ENCODE results near the gene ADARB2. TPM values are rescaled to one million over a fixed set of nuclear protein-coding genes. Genes with fewer than 3 reads are reported as not detected.

The ADARB2 gene
- total and polyA plus RNA-seq, 3 donors from 2014 or later: 8.5 to 13.0 (median 10.4) TPM

- Histone ChIP-seq H3K4me3 (no peak overlapping the region), H3K9me3 (no peaks in the 10 kb centered on the region), H3K27ac (no peak overlapping the region), H3K4me1 (no peaks in the 10 kb centered on the region), H3K27me3 (no peaks in the 10 kb centered on the region), H3K36me3 (ENCODE audit: low read depth, missing control alignments) (no peaks in the 10 kb centered on the region)
- DNase-seq: no peak
- 35 to 62% methylated on average over 18 to 22 of the region's 22 CpGs for WGBS, 2 donors
- intact Hi-C loops (cut with DNase I; ENCODE audit: low total_unique reads): no loop called here
- TF ChIP-seq POLR2A (IDR thresholded peaks at IDR 0.05) (no peak), CTCF (IDR thresholded peaks at IDR 0.05) (no peak)
Observed at GRCh38 chr10:1169981-1170866, 567.1 kb downstream of the ADARB2 start.

- intact Hi-C loops (cut with DNase I; ENCODE audit: low total_unique reads): no loop called here
- 81 to 86% methylated on average over 21 to 23 of the region's 23 CpGs for WGBS, 2 donors
- H3K4me3 ChIP-seq: no peak overlapping the region
- DNase-seq: no peak
- H3K27ac ChIP-seq: no peak overlapping the region
- H3K36me3 ChIP-seq (ENCODE audit: low read depth, missing control alignments): no peaks in the 10 kb centered on the region
- H3K27me3 ChIP-seq: no peaks in the 10 kb centered on the region
- TF ChIP-seq CTCF (IDR thresholded peaks at IDR 0.05) (no peak), POLR2A (IDR thresholded peaks at IDR 0.05) (no peak)
- no peaks in the 10 kb centered on the region for H3K4me1 ChIP-seq
- no peaks in the 10 kb centered on the region for H3K9me3 ChIP-seq
Observed at GRCh38 chr10:1169186-1169885, 568.0 kb downstream of the ADARB2 start.

- intact Hi-C loops (cut with DNase I; ENCODE audit: low total_unique reads): no loop called here
- no peaks in the 10 kb centered on the region for H3K36me3 ChIP-seq (ENCODE audit: low read depth, missing control alignments)
- no peak for DNase-seq
- no peaks in the 10 kb centered on the region for H3K27me3 ChIP-seq
- H3K4me3 ChIP-seq: no peak overlapping the region
- WGBS, 2 donors: 92 to 93% methylated on average over 13 of the region's 13 CpGs
- H3K9me3 ChIP-seq: no peaks in the 10 kb centered on the region
- TF ChIP-seq CTCF (IDR thresholded peaks at IDR 0.05) (no peak), POLR2A (IDR thresholded peaks at IDR 0.05) (no peak)
- no peak overlapping the region for H3K27ac ChIP-seq
- no peaks in the 10 kb centered on the region for H3K4me1 ChIP-seq
Observed at GRCh38 chr10:1168763-1169162, 568.6 kb downstream of the ADARB2 start.

- no peaks in the 10 kb centered on the region for H3K36me3 ChIP-seq (ENCODE audit: low read depth, missing control alignments)
- no peak overlapping the region for H3K4me3 ChIP-seq
- WGBS, 2 donors: 91 to 100% methylated on average over 2 to 9 of the region's 9 CpGs
- H3K4me1 ChIP-seq: no peaks in the 10 kb centered on the region
- intact Hi-C loops (cut with DNase I; ENCODE audit: low total_unique reads): no loop called here
- TF ChIP-seq POLR2A (IDR thresholded peaks at IDR 0.05): no peak
- no peak for TF ChIP-seq CTCF (IDR thresholded peaks at IDR 0.05)
- H3K27me3 ChIP-seq: no peaks in the 10 kb centered on the region
- no peak for DNase-seq
- no peak overlapping the region for H3K27ac ChIP-seq
- H3K9me3 ChIP-seq: no peaks in the 10 kb centered on the region
Observed at GRCh38 chr10:1166828-1167275, 570.5 kb downstream of the ADARB2 start.

Data from testis (tissue), 3 donors.